Natural killer cell (primary cell): ENCODE results near the gene CNIH4. TPM values are rescaled to one million over a fixed set of nuclear protein-coding genes. Genes with fewer than 3 reads are reported as not detected.
"Not testable (repeated sequence)": the region's sequence is repeated elsewhere in the genome, so short reads cannot be mapped to it uniquely, and the experiment has no call there.

Experiments
- ATAC-seq, 3 donors: fragments of 150-1000 bp in 2 of 3; fragments of 200-7000 bp in 1 of 3; cut with Tn5 transposase; 1 replicate in 1 of 3; 2 replicates in 2 of 3; pipeline ENCODE4 v1.10.0; 2021; ENCODE audit warnings: mild to moderate bottlenecking in 2 of 3, moderate library complexity in 2 of 3
- DNase-seq, 2 donors: peaks; one replicate each; pipeline versions ENCODE4 v3.0.0 to v3.0.0-alpha.2; 2013 to 2021; ENCODE audit warnings: mixed read lengths in 1 of 2
- H3K27ac ChIP-seq: one replicate; pipeline ENCODE4 v1.5.1; 2013; ENCODE audit warnings: mild to moderate bottlenecking, low read length
- H3K27me3 ChIP-seq: one replicate; pipeline ENCODE4 v1.6.1; 2013; ENCODE audit warnings: low read length; ENCODE audit not compliant: control insufficient read depth, insufficient read depth
- H3K36me3 ChIP-seq: one replicate; pipeline ENCODE4 v1.6.1; 2013; ENCODE audit warnings: low read length; ENCODE audit not compliant: control insufficient read depth, insufficient read depth
- H3K4me1 ChIP-seq: one replicate; pipeline ENCODE4 v1.6.1; 2013; ENCODE audit warnings: low read length; ENCODE audit not compliant: control insufficient read depth, insufficient read depth
- H3K4me3 ChIP-seq: one replicate; pipeline ENCODE4 v1.5.1; 2013; ENCODE audit warnings: low read length
- H3K9me3 ChIP-seq: one replicate; pipeline ENCODE4 v1.6.1; 2013; ENCODE audit warnings: low read length; ENCODE audit not compliant: control insufficient read depth, insufficient read depth
- H3K27ac Mint-ChIP-seq, 2 donors: one replicate each; pipeline ENCODE4 v1.8.0; 2022; ENCODE audit warnings: mild to moderate bottlenecking in 2 of 2, mixed read lengths in 2 of 2, moderate library complexity in 1 of 2
- H3K27me3 Mint-ChIP-seq, 2 donors: one replicate each; pipeline ENCODE4 v1.8.0; 2022; ENCODE audit warnings: low read depth in 2 of 2, mixed read lengths in 2 of 2
- H3K36me3 Mint-ChIP-seq: one replicate; pipeline ENCODE4 v1.8.0; 2022; ENCODE audit warnings: mixed read lengths
- H3K4me1 Mint-ChIP-seq, 2 donors: one replicate each; pipeline ENCODE4 v1.8.0; 2022; ENCODE audit warnings: mixed read lengths in 2 of 2
- H3K4me3 Mint-ChIP-seq: one replicate; pipeline ENCODE4 v1.8.0; 2022; ENCODE audit warnings: mild to moderate bottlenecking, moderate library complexity, mixed read lengths
- H3K9me3 Mint-ChIP-seq, 2 donors: one replicate each; pipeline ENCODE4 v1.8.0; 2022; ENCODE audit warnings: mixed read lengths in 2 of 2
- CTCF ChIP-seq: fragments of 200-600 bp; IDR thresholded peaks from one replicate; pipeline ENCODE4 v1.8.0; 2022; ENCODE audit warnings: antibody characterized with exemption
- WGBS: methylation state at CpG from one replicate; pipeline ENCODE4 v1.1.7; 2013; ENCODE audit warnings: missing lambda C conversion rate; ENCODE audit not compliant: insufficient coverage; 5-methylcytosine and 5-hydroxymethylcytosine counted together
- intact Hi-C: fragments of 100-400 bp; cut with micrococcal nuclease; formaldehyde crosslinking; loops from one replicate; pipeline ENCODE4 v1.14.2; 2022
- total RNA-seq, 4 donors: library from RNA; stranded (reverse); fragments of 120-200 nt in 1 of 4; gene quantifications; one replicate each; pipeline versions ENCODE4 v1.2.3 to v1.2.4, GENCODE V29; 2013 to 2022

CNIH4 gene
- total RNA-seq, 3 donors from 2014 or later (not counting 1 experiment from before 2014, with no cell fraction given): 20.4 to 32.4 (median 27.3) TPM

- H3K4me1 Mint-ChIP-seq: peaks cover 42 to 45% of the 10 kb centered on the region in 2 donors
- peaks cover 25% of the 10 kb centered on the region for H3K36me3 Mint-ChIP-seq
- intact Hi-C loops: no loop called here
- no peak for TF ChIP-seq CTCF
- Histone ChIP-seq H3K36me3 (peaks cover 70% of the 10 kb centered on the region), H3K9me3 (no peaks in the 10 kb centered on the region), H3K4me1 (no peaks in the 10 kb centered on the region), H3K27me3 (no peaks in the 10 kb centered on the region), H3K27ac (no peak overlapping the region), H3K4me3 (no peak overlapping the region)
- H3K27ac Mint-ChIP-seq: peak overlapping the region; percentile 39 to 75
- DNase-seq (no peak), ATAC-seq (no peak)
- H3K27me3 Mint-ChIP-seq: no peaks in the 10 kb centered on the region
- no peaks in the 10 kb centered on the region for H3K9me3 Mint-ChIP-seq
- WGBS: 90% methylated on average over 3 of the region's 6 CpGs
- H3K4me3 Mint-ChIP-seq: peak overlapping the region; percentile 45
Measured at GRCh38 chr1:224425279-224425884, 68.7 kb downstream of the CNIH4 start.

DNA sequence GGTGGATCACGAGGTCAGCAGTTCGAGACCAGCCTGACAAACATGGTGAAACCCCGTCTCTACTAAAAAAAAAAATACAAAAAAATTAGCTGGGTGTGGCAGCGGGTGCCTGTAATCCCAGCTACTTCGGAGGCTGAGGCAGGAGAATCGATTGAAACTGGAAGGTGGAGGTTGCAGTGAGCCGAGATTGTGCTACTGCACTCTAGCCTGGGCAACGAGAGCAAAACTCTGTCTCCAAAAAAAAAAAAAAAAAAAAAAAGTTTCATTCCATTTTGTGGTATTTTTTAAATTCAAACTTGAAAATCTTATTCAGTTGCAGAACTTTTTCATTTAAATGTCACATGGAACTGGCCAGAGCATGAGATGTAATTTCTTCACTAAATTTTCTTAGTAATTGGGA is 70.2 kb downstream of the CNIH4 start:
- H3K9me3 ChIP-seq, H3K27ac ChIP-seq, ATAC-seq, H3K4me1 ChIP-seq, H3K4me3 Mint-ChIP-seq, H3K27me3 ChIP-seq, H3K9me3 Mint-ChIP-seq, intact Hi-C loops, H3K4me3 ChIP-seq, H3K27me3 Mint-ChIP-seq, DNase-seq: not testable (repeated sequence)
- Mint-ChIP-seq H3K4me1 (peaks cover 50 to 55% of the 10 kb centered on the region in 2 donors), H3K27ac (peak overlapping the region; percentile 48 to 59), H3K36me3 (peaks cover 19% of the 10 kb centered on the region)
- 95% methylated on average over 8 of the region's 8 CpGs for WGBS
- peaks cover 57% of the 10 kb centered on the region for H3K36me3 ChIP-seq

GRCh38 chr1:224427346-224427745 is 70.7 kb downstream of the CNIH4 start:
- peaks cover 3% of the 10 kb centered on the region for H3K4me1 ChIP-seq
- Mint-ChIP-seq H3K4me1 (peaks cover 50 to 59% of the 10 kb centered on the region in 2 donors), H3K4me3 (no peak overlapping the region), H3K27me3 (no peaks in the 10 kb centered on the region), H3K36me3 (peaks cover 15% of the 10 kb centered on the region), H3K27ac (peak overlapping the region; percentile 48 to 59), H3K9me3 (no peaks in the 10 kb centered on the region)
- no peak overlapping the region for H3K4me3 ChIP-seq
- H3K9me3 ChIP-seq: no peaks in the 10 kb centered on the region
- intact Hi-C loops: no loop called here
- no peak overlapping the region for H3K27ac ChIP-seq
- peaks cover 52% of the 10 kb centered on the region for H3K36me3 ChIP-seq
- TF ChIP-seq CTCF: no peak
- DNase-seq: no peak
- 100% methylated on average over 1 of the region's 1 CpG for WGBS
- ATAC-seq: no peak
- no peaks in the 10 kb centered on the region for H3K27me3 ChIP-seq

- H3K27me3 ChIP-seq, H3K27ac ChIP-seq, intact Hi-C loops, H3K9me3 Mint-ChIP-seq, DNase-seq, H3K4me3 ChIP-seq, H3K27me3 Mint-ChIP-seq, ATAC-seq, H3K9me3 ChIP-seq: not testable (repeated sequence)
- H3K4me1 Mint-ChIP-seq: peaks cover 54 to 65% of the 10 kb centered on the region in 2 donors
- peak overlapping the region; percentile 38 to 78 for H3K27ac Mint-ChIP-seq
- peak overlapping the region; percentile 66 for H3K4me3 Mint-ChIP-seq
- peaks cover 13% of the 10 kb centered on the region for H3K36me3 Mint-ChIP-seq
- H3K36me3 ChIP-seq: peaks cover 39% of the 10 kb centered on the region
- H3K4me1 ChIP-seq: peaks cover 10% of the 10 kb centered on the region
- whole genome bisulfite sequencing: over 99% methylated on average over 7 of the region's 7 CpGs
Measured at GRCh38 chr1:224428713-224429112, 72.0 kb downstream of the CNIH4 start.

Other genes with a start within 250 kb of the CNIH4 start
- gene FBXO28, start 242.8 kb upstream of the CNIH4 start, total RNA-seq: 10 to 100 TPM; 26.2 to 28.4 (median 28.1) TPM
- gene DEGS1, start 173.6 kb upstream of the CNIH4 start, total RNA-seq: 10 to 100 TPM; 28.6 to 29.2 (median 28.6) TPM
- 10 to 100 TPM; 28.1 to 39.5 (median 32.4) TPM for gene NVL, start 26.7 kb upstream of the CNIH4 start, total RNA-seq
- 100 to 1,000 TPM; 244 to 310 (median 261) TPM for gene WDR26, start 77.9 kb downstream of the CNIH4 start, total RNA-seq